DND-41 (cell line): Measurements from ENCODE around the gene FBXO47.

Source experiments
- EZH2 ChIP-seq: IDR thresholded peaks from 3 replicates; pipeline ENCODE4 v1.6.1; 2012; ENCODE audit warnings: borderline replicate concordance, low read depth, mild to moderate bottlenecking, moderate library complexity, low read length, inconsistent platforms; ENCODE audit not compliant: severe bottlenecking
- TF ChIP-seq, protein P1 (sequence below): IDR thresholded peaks from 2 replicates; pipeline ENCODE4 v1.5.1; 2012; ENCODE audit warnings: borderline replicate concordance, low read length, moderate library complexity, mild to moderate bottlenecking; ENCODE audit not compliant: poor library complexity, severe bottlenecking; ENCODE audit errors: extremely low read depth

GRCh38 chr17:38916771-38917170, 50.4 kb downstream of the FBXO47 start:
- TF ChIP-seq, protein P1, sequence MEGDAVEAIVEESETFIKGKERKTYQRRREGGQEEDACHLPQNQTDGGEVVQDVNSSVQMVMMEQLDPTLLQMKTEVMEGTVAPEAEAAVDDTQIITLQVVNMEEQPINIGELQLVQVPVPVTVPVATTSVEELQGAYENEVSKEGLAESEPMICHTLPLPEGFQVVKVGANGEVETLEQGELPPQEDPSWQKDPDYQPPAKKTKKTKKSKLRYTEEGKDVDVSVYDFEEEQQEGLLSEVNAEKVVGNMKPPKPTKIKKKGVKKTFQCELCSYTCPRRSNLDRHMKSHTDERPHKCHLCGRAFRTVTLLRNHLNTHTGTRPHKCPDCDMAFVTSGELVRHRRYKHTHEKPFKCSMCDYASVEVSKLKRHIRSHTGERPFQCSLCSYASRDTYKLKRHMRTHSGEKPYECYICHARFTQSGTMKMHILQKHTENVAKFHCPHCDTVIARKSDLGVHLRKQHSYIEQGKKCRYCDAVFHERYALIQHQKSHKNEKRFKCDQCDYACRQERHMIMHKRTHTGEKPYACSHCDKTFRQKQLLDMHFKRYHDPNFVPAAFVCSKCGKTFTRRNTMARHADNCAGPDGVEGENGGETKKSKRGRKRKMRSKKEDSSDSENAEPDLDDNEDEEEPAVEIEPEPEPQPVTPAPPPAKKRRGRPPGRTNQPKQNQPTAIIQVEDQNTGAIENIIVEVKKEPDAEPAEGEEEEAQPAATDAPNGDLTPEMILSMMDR, result no peak
- TF ChIP-seq EZH2, result no peak
